GM18873 (cell line): ENCODE measurements around the gene ANKRD13B.

Source experiments
- ATAC-seq: cut with Tn5 transposase; IDR thresholded peaks from one replicate; pipeline ENCODE4 v1.9.1; 2021; ENCODE audit warnings: mild to moderate bottlenecking, moderate library complexity, moderate number of reproducible peaks; ENCODE audit not compliant: unreplicated experiment, low FRiP score

The ANKRD13B gene

DNA sequence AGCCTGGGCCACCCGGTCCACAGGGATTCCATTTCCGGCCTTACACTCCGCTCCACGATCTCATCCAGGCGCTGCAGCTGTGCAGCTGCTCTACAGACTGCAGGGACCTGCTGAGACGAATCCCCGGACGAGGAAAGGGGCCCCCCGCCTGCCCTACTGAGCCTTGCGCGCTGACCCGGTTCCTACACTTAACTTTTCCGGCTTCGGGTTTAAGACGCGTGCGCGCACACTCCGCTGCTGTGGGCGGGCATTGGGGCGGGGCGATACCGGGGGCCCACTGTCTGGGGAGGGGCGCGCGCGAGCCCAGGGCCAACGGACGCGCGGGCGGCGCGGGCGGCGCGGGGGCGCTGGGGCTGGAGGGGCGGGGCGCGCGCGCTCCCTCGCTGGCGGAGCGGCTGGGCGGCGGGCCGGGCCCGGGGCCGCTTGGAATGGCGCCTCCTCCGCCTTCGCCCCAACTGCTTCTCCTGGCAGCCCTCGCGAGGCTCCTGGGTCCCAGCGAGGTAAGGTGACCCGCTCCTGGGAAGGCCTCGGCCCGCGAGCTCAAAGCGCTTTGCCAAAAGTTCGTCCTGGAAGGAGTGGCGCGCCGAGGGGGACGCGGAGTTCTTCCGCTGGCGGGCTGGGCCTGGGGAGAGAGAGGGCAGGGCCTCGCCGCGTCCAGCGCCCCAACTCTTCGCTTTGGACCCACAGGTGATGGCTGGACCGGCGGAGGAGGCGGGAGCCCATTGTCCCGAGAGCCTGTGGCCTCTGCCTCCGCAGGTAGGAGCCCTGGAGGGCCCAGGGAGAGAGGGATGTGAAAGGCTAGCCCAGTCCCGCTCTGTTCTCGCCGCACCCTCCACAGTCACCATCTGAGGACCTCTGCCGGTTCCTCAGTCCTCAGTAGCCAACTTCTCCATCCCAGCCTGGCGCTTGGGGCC lies 24.3 kb upstream of the ANKRD13B start, which contains the start of gene TP53I13:
Gene TP53I13, plus strand, starts transcription at position 371 of the 914 bp plus-strand sequence. Its CDS starts 58 bp downstream, at position 429.
- no peak for ATAC-seq

DNA sequence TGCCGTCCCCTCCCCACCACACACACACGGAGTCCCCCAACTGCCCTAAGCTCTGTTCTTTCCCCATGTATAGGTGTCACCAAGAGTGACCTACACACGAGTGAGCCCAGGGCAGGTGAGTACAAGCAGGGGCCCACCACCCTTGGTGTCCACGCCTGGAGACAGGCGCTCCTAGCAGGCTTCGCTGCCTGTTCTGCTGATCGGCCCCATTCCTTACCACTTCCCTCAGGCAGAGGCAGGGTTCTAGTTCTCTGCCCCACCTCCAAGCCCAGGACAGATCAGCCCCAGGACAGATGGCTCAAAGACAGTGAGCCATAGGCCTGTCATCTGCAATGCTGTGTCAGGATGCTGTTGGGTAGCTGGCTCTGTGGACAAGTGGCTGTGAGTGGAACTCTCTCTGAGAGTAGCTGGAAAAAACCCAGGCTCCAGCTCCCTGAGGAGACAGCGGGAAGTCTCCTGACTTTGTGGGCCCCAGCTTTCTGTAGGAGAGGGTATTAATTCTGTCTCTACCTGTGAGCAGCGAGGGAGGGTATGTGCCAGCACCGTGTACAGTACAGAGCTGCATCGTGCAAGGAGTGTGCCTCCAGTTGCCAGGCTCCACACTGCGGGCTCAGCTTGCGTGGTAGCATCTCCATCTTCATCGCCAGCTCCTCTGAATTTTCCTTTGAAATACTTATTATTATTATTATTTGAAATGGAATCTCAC lies 23.5 kb upstream of the ANKRD13B start:
- ATAC-seq, result no peak

DNA sequence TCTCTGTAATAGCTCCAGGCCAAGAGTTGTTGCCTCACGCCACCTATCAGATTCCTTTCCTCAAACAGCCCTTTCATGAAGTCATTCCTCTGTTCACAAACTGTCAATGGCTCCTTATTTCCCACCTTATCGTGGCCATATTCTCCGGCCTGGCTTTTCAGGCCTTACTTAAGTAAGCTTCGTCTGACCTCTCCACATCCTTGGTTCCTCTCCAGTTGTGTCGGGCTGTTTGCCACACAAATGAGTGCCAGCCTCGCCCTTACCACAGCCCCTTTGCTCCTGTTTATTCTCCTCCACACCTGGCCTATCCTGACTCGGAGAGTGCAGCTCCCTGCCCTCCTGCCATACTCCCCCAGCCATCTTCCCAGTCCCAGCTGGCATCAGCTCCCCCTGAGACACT lies 22.4 kb upstream of the ANKRD13B start:
- ATAC-seq, result no peak

DNA sequence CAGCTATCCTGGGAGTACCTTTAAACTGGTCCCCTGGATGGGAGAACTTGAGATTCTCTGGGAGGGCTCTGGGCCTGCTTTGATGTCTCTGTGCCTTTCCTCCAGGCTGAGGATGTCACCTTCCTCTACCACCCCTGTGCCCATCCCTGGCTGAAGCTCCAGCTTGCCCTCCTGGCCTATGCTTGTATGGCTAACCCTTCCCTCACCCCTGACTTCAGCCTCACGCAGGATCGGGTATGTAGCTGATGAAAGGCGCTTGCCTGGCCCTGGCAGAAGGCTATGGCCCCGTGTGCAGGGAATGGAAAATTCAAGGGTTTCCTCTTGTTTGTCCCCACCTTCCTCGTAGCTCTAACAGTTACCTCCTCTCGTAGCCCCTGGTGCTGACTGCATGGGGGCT lies 21.4 kb upstream of the ANKRD13B start:
- ATAC-seq, result no peak

- ATAC-seq, result no peak
Observed at GRCh38 chr17:29571883-29572681, 20.9 kb upstream of the ANKRD13B start.

GRCh38 chr17:29572691-29573557 lies 20.0 kb upstream of the ANKRD13B start:
- no peak for ATAC-seq

- no peak for ATAC-seq
Observed at GRCh38 chr17:29573558-29573869, 19.4 kb upstream of the ANKRD13B start.

GRCh38 chr17:29573871-29574731 lies 18.8 kb upstream of the ANKRD13B start:
- no peak for ATAC-seq

DNA sequence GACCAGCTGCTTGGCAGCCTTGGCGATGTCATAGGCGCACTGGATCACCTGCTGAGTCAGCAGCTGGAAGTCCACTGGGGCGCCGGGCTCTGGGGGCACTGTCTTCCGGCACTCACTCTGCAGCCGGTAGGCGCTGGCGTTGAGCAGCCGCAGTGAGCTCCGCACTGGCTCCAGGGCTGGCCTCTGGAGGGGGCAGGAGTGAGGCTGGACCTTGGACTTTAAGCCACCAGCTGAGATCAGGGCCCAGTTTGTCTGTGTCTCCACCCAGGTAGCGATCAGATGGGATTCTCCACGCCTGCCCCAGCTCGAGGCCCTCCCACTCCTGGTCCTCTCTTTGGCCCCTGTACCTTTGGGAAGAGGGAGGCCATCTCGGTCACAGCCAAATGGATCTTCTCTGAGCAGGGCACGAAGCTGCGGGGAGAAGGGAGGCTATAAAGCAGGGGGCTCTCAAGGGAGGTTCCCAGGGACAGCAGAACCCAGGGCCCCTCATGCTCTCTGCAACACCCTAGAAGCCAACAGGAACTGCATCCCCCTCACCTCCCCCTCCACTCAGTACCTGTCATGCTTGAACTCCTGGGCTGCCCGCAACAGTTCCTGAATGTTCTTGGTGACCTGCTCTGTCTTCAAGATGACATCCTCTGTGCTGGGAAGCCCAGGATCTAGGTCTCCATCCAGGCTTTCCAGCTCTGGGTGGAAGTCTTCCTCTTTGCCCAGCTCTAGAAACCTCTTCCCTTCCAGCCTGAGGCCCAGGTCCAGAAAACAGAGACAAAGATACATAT lies 18.0 kb upstream of the ANKRD13B start:
- ATAC-seq, result no peak

- ATAC-seq, result no peak
Observed at GRCh38 chr17:29575511-29576213, 17.3 kb upstream of the ANKRD13B start.

DNA sequence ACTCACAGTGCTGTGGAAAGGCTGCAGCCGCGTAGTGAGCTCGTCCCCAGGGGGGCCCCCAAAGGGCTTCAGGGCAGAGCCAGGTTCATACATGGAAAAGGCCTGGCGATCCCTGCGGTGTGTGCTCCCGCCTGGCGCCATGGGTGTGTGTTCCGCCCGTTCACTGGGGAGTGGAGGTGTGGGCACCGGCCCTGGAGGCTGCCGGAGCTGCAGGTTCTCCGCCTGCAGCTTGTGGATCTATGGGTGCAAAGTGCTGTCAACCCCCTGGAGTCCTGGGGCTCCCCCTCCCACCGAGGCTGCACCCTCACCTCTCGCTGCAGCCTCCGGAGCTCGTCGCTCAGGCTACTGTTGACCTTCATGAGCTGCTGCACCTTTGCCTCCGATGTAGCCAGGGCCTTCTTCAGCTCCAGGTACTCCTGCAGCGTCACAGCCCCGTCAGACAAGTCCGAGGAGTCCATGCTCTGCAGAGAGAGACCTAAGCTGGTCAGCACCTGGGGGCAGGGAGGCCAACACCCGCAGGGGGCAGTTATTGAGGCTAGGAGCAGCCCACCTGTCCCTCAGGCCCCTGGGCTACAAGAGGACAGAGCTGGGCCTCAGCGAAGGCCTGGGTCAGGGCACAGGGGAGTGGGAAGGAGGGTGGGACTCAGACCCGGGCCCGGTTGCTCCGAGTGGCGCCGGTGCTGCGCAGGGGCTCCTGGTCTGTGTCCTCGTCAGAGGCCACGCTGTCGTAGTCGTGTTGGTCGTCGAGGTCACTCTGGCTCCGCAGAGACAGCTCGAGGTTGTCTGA lies 16.5 kb upstream of the ANKRD13B start:
- ATAC-seq, result no peak

GRCh38 chr17:29577001-29577370 lies 15.9 kb upstream of the ANKRD13B start:
- ATAC-seq, result no peak

- ATAC-seq, result no peak
Observed at GRCh38 chr17:29577385-29578211, 15.3 kb upstream of the ANKRD13B start.

- ATAC-seq, result no peak
Observed at GRCh38 chr17:29578626-29579485, 14.1 kb upstream of the ANKRD13B start.
